GM18526 (cell line): ENCODE measurements around the gene SMIM7.

Experiments
- POLR2A ChIP-seq: IDR thresholded peaks from 3 replicates; pipeline ENCODE4 v1.6.1; 2011; ENCODE audit not compliant: insufficient read length; ENCODE audit errors: extremely low read depth

The SMIM7 gene

DNA sequence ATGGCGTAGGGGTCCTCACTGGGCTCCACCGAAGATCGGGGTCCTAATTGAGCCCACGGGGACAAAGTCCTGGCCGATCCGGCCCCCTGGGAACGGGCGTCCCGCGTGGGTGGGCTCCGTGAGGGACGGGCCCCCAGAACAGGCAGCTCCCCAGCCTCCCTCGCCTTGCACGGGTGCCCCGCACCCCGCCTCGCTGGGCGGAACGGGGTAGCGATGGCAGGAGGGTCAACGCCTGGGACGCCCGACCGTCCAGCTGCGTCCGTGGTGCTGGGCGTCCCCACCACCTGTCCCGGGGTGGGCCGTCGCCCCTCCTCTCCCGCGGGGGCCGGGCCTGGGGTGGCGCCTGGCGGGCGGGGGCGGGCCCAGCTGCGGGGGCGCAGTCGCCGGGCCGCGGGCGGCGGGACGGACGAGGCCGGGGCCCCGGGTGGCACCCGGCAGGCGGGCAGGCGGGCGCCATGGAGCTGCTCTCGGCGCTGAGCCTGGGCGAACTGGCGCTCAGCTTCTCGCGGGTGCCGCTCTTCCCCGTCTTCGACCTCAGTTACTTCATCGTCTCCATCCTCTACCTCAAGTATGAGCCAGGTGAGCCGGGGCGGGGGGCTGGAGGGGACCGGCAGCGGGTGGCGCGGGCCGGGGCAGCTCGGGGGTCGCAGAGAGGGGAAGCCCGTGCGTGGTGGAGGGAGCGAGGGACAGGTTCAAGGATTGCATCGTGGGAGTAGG lies 977 bp upstream of the SMIM7 start, which contains the start of gene TMEM38A:
TMEM38A (plus strand) TSS at position 377 of the 717 bp plus-strand sequence; CDS start at position 456, 79 bp downstream.
- peak; percentile 63 for TF ChIP-seq POLR2A

DNA sequence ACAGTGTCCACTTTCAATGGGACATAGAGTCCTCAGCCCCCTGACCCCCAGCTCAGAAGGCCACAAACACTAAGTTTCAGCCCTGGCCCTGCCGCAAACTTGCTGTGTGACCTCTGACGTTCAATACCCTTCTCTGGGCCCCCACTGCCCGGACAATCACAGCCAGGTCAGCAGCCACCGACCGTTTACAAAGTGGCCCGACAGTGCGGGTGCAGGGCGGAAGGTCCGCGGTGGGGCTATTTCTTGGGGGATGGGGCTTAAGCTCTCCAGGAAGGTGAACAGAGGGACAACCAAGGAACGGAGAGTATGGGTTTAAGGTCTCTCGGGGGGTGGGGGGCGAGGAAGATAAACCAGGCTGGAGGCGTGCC lies 496 bp downstream of the SMIM7 start:
- no peak for TF ChIP-seq POLR2A

DNA sequence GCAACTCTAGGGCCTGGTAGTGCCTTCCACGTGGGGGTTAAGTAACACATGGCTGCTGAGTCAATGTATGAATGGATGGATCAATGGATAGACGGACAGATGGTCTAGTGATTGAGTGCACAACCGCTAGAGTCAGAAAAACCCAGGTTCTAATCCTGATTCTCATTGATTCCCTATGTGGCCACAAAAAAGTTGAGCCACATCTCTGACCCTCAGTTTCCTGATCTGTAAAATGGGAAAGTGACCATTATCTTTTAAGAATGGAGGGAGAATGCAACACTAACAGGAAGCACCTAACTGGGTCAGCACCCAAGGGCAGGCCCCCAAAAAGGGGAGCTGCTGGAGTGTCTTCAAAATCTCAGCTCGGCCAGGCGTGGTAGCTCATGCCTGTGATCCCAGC lies 2.6 kb downstream of the SMIM7 start:
- TF ChIP-seq POLR2A = no peak

DNA sequence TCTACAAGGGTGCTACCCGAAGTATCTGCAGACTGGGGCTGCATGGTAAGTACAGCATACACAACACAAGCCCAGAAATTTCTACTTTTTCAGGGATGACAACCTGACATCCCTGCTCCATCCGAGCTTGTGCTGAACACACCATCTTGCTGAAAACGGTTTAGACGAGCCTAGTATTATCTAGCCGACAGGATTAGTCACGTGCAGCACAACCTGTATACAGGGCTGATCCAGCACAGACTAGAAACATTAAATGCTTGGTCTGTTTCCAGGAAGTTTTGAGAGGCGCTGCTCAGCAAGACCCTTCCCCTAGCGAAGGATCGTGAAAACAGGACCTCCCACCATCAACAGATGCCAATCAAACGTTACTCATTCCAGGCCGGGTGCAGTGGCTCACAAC lies 4.2 kb downstream of the SMIM7 start:
- TF ChIP-seq POLR2A = no peak

DNA sequence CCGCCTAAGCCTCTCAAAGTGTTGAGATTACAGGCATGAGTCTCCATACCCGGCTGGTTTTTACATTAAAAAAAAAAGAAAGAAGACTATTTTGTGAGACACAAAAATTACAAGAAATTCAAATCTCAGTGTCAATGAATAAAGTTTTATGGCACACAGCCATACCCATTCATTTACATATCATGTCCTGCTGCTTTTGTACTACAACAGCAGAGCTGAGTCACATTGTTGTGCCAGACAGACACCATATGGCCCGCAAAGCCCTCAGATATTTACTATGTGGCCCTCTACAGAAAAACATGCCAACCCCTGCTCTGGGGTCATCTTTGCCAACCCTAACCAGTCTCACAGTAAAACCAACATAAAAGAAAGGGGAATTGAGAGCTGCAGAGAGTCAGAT lies 5.3 kb downstream of the SMIM7 start:
- TF ChIP-seq POLR2A = no peak

DNA sequence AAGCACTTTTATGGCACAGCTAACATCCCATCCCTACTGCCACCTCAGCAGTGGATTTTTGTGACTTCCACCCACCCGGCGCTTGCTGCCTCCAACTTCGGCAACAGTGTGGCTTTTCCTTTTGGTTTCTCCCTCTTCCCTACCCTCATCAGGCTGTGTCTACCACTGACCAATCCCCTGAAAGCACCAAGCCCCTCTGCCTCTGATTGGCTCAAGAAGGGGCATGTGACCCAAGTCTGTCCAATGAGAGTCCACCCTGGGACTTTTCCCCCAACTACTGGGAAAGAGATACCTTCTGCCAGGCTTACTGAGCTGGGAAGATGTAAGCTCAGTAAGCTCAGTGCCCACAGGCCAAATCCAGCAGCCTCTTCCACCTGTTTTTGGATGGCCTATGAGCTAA lies 5.8 kb downstream of the SMIM7 start:
- TF ChIP-seq POLR2A = no peak

DNA sequence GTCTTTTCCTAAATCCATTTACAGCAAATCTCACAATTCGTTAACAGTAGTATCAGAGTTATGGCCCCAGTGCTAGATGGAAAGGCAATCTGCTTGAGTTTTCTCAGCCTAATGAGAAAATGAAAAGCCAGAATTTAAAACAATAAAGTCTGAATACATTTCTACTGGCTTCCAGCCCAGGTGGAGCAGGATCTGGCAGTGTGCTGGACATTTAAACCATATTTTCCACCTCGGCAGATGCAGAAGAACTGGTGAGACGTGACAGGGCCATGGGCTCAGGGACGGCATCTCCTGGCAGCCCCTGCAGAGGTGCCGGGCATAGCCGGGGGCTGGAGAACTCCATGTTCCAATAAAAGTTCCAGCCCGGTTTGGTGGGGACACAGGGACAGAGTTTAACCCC lies 7.1 kb downstream of the SMIM7 start:
- no peak for TF ChIP-seq POLR2A

DNA sequence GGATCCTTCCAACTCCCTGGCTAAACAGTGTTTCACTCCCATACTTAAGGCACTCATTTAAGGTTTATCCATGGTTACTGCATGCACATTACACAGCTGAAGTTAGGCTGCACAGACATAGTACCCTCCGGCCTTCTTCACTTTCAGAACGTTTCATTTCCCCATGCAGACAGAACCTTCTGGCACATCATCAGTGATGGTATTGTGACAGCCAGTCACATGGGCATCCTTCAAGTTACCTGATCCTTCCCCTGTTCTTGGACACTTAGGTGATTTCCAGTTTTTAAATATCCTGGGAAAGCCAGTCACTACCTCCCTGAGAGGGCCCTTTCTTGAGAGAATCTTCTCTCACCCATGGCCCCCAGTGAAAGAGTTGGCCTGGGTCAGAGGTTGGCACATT lies 9.1 kb downstream of the SMIM7 start:
- TF ChIP-seq POLR2A = no peak

DNA sequence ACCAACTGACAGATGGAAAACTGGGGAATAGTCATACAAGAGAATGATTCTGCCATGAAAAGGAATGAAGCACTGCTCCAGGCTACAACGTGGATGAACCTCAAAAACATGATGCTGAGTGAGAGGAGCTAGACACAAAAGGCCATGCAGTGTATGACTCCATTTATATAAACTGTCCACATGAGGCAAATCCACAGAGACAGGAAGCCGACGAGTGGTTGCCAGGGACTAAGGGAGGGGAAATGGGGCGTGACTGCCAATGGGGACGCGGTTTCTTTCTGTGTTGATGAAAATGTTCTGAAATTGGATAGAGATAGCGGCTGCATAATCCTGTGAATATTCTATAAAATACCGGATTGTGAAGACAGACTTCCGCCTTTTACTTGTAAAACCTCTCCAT lies 10.2 kb downstream of the SMIM7 start:
- TF ChIP-seq POLR2A = no peak

DNA sequence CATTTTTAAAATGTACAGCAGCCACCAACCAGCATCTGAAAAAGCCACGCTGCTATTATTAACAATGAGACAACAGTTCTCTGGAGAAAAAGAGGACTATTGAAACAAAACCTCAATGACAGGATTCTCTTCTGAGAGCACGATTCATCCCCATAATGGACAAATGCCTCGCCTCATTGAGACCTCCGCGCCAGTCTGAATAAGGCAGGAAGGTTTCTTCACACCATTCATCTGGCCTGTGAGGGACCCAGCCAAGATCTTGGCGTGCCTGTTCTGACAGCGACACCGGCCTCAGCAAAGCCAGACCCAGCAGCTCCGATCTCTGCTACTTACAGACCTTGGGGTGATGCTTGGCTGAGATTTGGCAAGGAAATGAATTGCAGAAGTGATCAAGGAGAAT lies 14.8 kb downstream of the SMIM7 start:
- no peak for TF ChIP-seq POLR2A

DNA sequence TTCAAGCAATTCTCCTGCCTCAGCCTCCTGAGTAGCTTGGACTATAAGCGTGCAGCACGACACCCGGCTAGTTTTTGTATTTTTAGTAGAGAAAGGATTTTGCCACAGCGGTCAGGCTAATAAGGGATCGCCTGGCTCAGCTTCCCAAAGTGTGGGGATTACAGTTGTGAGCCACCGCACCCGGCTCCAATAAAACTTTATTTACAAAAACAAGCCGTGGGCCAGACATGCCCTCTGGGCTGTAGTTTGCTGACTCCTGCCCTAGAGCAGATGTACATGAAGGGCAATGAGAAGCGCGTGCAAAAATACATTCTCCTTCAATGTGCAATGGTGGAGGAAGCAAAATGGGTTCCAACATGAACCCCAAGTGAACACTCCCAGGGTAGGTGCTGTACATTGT lies 18.2 kb downstream of the SMIM7 start:
- no peak for TF ChIP-seq POLR2A

DNA sequence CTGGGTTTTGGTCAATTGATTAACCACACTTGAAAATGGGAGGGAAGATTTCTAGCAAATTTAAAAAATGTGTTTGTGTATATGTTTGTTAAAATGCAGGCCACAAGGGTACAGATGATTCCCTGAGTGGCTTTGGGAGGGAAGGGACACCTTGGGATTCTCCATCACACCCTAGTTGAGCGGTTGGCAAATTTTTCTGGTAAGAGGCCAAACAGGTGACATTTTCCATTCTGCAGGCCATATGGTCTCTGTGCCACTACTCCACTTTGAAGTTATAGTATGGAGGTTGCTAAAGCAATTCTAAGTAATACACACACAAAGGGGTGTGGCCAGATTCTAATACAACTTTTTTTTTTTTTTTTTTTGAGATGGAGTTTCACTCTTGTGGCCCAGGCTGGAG lies 19.0 kb downstream of the SMIM7 start:
- no peak for TF ChIP-seq POLR2A

DNA sequence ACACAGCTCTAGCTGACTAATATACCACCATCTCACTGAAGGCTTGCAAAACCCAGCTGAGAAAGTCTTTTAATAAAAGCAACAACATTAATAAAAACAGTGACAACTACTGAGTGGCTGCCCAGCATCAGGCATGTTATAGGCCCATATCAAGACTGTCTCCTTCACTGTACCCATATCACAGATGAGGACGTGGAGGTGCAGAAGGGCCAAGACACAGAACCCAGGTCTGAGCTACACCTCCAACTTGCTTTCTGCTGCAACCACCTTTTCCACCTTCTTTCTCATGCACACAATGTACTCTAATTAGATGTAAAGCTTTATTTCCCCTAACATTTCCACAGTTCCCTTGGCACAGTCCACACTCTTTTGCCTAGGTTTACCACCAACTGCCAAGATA lies 21.3 kb downstream of the SMIM7 start:
- no peak for TF ChIP-seq POLR2A

DNA sequence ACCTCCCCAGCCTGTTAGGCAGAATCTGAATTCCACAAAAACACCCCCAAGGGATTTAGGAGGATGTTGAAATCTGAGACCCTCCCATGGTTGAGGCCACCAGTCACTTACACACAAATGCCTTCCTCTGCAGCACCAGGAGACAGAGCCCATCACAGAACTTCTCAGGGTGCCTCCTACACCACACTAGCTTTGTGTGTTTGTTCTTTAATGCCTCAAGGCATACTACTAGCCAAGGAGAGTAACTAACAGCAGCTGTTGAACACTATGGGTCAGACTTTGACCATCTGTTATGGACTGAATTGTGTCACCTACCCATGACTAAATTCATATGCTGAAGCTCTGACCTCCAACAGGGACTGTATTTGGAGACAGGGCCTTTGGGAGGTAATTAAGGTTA lies 22.4 kb downstream of the SMIM7 start:
- TF ChIP-seq POLR2A = no peak

DNA sequence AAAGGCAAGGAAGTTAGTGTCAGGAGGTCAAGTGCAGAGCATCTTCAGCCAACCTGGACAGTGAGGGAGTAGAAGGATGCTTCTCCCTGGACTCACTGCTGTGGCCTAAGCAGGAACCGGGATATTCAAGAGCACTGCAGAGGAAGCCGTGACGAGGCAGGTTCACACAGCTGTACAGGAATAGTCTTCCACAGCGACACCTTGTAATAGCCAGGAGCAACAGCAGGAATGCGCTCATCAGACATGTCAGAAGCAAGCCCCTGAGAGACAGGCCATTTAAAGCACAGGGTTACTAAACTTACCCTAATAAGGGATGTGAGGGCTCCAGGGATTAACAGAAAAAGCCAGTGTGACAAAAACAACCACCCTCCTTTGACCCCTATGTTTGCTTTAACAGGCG lies 28.5 kb downstream of the SMIM7 start:
- TF ChIP-seq POLR2A = no peak

DNA sequence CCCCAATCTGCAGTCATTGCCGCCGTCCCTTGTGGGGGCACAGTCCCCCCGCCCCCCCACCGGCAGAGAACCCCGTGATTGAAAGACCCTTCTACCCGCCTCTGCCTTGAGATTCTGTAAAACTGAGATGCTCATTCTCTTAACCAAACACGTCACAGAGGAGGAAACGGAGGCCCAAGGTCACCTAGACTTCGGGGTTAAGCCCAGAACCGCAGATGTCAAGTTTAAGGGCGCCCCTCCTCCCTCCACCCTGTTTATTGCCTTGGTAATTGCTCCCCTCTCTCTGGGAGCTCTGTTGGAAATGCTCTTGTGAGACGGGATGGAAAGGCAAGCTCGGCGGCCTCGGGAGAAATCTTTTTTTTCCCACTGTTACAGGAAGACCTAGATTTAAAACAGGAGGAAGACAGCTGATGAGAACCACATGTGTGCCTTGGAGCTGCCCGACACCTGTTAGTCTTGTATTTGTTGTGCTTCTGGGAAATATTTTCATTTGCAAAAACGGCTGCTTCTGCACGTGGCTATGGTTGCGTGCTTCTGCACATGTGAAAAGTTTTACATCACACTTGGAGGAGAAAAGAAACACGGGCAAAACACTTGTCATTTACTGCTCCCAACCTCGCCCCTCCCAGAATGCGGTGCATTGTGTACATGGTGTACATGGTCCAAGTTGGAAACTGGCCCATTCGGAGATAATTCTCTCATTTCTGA lies 30.8 kb downstream of the SMIM7 start:
- TF ChIP-seq POLR2A = no peak
